ENCODE data around the gene FBXW12.
A peak's percentile ranks its signal among the peaks of the same experiment; 100 is the strongest.

Gene FBXW12

GRCh38 chr3:48405971-48406370 is 34.0 kb downstream of the FBXW12 start:
- DNase-seq (ENCODE audit: low read depth in 1 of 2, low spot score in 1 of 2) = no peak
- TF ChIP-seq JUND (IDR thresholded peaks at IDR 0.05; ENCODE audit: low read depth) = no peak
- in situ Hi-C loops (cut with HindIII; ENCODE audit: low pct_unique_long_range_greater_than_20kb, low sequenced_read_pairs) = no loop called here

GRCh38 chr3:48406443-48407431 is 34.7 kb downstream of the FBXW12 start:
- in situ Hi-C loops (cut with HindIII; ENCODE audit: low pct_unique_long_range_greater_than_20kb, low sequenced_read_pairs) = no loop called here
- no peak for DNase-seq (ENCODE audit: low read depth in 1 of 2, low spot score in 1 of 2)

GRCh38 chr3:48407542-48408099 is 35.6 kb downstream of the FBXW12 start:
- in situ Hi-C loops (cut with HindIII; ENCODE audit: low pct_unique_long_range_greater_than_20kb, low sequenced_read_pairs) = no loop called here
- DNase-seq (ENCODE audit: low read depth in 1 of 2, low spot score in 1 of 2) = no peak

More at GRCh38 chr3:48406443-48407431, 34.7 kb downstream of the FBXW12 start:
- no peak for TF ChIP-seq JUND (IDR thresholded peaks at IDR 0.05; ENCODE audit: low read depth)

GRCh38 chr3:48408823-48409281 is 36.8 kb downstream of the FBXW12 start:
- in situ Hi-C loops (cut with HindIII; ENCODE audit: low pct_unique_long_range_greater_than_20kb, low sequenced_read_pairs) = no loop called here
- peak in 1 of 2 experiments; percentile 7 for DNase-seq (ENCODE audit: low read depth in 1 of 2, low spot score in 1 of 2)

More at GRCh38 chr3:48407542-48408099, 35.6 kb downstream of the FBXW12 start:
- TF ChIP-seq JUND (IDR thresholded peaks at IDR 0.05; ENCODE audit: low read depth) = no peak

GRCh38 chr3:48409291-48410201 is 37.5 kb downstream of the FBXW12 start:
- no peak for DNase-seq (ENCODE audit: low read depth in 1 of 2, low spot score in 1 of 2)
- TF ChIP-seq JUND (IDR thresholded peaks at IDR 0.05; ENCODE audit: low read depth) = no peak
- in situ Hi-C loops (cut with HindIII; ENCODE audit: low pct_unique_long_range_greater_than_20kb, low sequenced_read_pairs) = no loop called here

More at GRCh38 chr3:48408823-48409281, 36.8 kb downstream of the FBXW12 start:
- TF ChIP-seq JUND (IDR thresholded peaks at IDR 0.05; ENCODE audit: low read depth) = no peak

GRCh38 chr3:48410205-48411040 is 38.4 kb downstream of the FBXW12 start:
- in situ Hi-C loops (cut with HindIII; ENCODE audit: low pct_unique_long_range_greater_than_20kb, low sequenced_read_pairs) = no loop called here
- TF ChIP-seq JUND (IDR thresholded peaks at IDR 0.05; ENCODE audit: low read depth) = no peak
- DNase-seq (ENCODE audit: low read depth in 1 of 2, low spot score in 1 of 2) = no peak

GRCh38 chr3:48411041-48411588 is 39.1 kb downstream of the FBXW12 start:
- DNase-seq (ENCODE audit: low read depth in 1 of 2, low spot score in 1 of 2) = no peak
- no peak for TF ChIP-seq JUND (IDR thresholded peaks at IDR 0.05; ENCODE audit: low read depth)
- in situ Hi-C loops (cut with HindIII; ENCODE audit: low pct_unique_long_range_greater_than_20kb, low sequenced_read_pairs) = no loop called here

GRCh38 chr3:48411606-48412374 is 39.8 kb downstream of the FBXW12 start:
- no peak for TF ChIP-seq JUND (IDR thresholded peaks at IDR 0.05; ENCODE audit: low read depth)
- in situ Hi-C loops (cut with HindIII; ENCODE audit: low pct_unique_long_range_greater_than_20kb, low sequenced_read_pairs) = no loop called here

GRCh38 chr3:48412375-48413001 is 40.5 kb downstream of the FBXW12 start:
- DNase-seq (ENCODE audit: low read depth in 1 of 2, low spot score in 1 of 2) = no peak
- TF ChIP-seq JUND (IDR thresholded peaks at IDR 0.05; ENCODE audit: low read depth) = no peak
- in situ Hi-C loops (cut with HindIII; ENCODE audit: low pct_unique_long_range_greater_than_20kb, low sequenced_read_pairs) = no loop called here

More at GRCh38 chr3:48411606-48412374, 39.8 kb downstream of the FBXW12 start:
- DNase-seq (ENCODE audit: low read depth in 1 of 2, low spot score in 1 of 2) = no peak

GRCh38 chr3:48413086-48413485 is 41.1 kb downstream of the FBXW12 start:
- no peak for TF ChIP-seq JUND (IDR thresholded peaks at IDR 0.05; ENCODE audit: low read depth)
- in situ Hi-C loops (cut with HindIII; ENCODE audit: low pct_unique_long_range_greater_than_20kb, low sequenced_read_pairs) = no loop called here
- DNase-seq (ENCODE audit: low read depth in 1 of 2, low spot score in 1 of 2) = no peak

Measured in T47D (cell line).